ENCODE measurements around the gene DPH1.
A peak's percentile ranks its signal among the peaks of the same experiment; 100 is the strongest.

The DPH1 gene

GRCh38 chr17:2062571-2063183, 32.7 kb downstream of the DPH1 start:
- DNase-seq (ENCODE audit: low spot score) = no peak

- no peak for DNase-seq (ENCODE audit: low spot score)
These were observed 33.6 kb downstream of the DPH1 start for GRCh38 chr17:2063261-2064146.

- DNase-seq (ENCODE audit: low spot score) = no peak
These were observed 34.2 kb downstream of the DPH1 start for GRCh38 chr17:2064147-2064489.

GRCh38 chr17:2064520-2064971, 34.6 kb downstream of the DPH1 start:
- DNase-seq (ENCODE audit: low spot score) = no peak

DNA sequence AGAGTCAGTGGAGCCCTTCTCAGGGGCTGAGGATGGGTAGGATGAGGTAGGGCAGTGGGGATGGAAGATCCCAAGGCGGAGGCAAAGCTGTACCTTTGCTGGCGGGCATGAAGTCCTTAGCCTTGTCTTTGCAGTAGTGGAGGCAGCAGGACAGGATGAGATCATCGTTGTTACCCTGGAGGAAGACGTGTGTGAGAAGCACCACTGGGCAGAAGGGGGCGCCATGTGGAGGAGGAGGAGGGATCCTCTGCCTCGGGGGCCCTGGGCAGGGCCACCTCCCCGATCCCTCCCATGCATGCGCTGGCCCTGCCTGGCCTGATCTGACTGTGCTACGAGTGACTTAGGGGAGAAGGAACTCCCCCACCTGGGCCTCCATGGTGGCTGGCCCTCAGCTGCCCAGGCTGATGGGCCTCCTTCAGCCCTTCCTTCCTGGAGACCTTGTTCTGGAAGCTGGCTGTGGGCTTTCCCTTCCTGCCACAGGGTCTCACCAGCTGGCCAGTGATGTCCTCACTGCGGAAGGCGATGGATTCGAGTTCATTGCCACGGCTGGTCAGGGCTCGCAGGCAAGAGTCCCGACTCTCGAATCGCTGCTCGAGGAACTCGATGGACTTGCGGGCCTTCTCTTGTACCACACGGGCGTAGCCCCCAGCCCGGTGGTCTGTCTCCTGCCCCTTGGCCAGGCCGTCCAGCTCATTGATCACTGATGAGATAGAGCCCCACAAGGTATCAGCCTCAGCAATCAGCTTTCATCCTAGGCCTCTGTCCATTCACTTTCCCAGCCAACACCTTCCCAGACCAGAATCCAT, 35.2 kb downstream of the DPH1 start:
- DNase-seq (ENCODE audit: low spot score) = peak; percentile 38

- DNase-seq (ENCODE audit: low spot score) = no peak
These were observed 36.0 kb downstream of the DPH1 start for GRCh38 chr17:2065949-2066400.

DNA sequence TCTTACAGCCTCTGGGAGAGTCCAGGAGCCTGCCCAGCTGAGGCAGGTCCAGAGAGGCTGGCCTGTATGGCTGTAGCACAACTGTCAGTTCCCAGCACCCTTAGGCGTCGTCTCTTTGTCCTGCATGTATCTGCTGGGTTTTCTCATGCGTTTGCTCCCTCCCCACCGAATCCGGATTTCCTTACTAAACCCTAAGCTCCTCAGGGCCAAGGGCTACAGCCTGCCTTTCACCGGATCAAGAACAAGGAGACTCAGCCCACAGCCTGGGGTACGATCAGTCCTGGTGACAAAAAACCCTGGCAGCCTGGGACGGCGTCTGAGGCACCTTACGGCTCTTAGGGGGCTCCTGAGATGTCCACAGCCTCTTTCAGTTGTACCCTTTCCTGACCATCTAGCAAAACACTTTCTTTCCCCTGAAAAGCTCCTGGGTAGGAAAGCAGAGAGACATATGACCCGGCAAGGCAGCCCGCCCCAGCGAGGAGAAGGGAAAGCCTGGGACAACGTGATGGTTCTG, 37.2 kb downstream of the DPH1 start:
- no peak for DNase-seq (ENCODE audit: low spot score)

GRCh38 chr17:2067608-2068024, 37.7 kb downstream of the DPH1 start:
- no peak for DNase-seq (ENCODE audit: low spot score)

DNA sequence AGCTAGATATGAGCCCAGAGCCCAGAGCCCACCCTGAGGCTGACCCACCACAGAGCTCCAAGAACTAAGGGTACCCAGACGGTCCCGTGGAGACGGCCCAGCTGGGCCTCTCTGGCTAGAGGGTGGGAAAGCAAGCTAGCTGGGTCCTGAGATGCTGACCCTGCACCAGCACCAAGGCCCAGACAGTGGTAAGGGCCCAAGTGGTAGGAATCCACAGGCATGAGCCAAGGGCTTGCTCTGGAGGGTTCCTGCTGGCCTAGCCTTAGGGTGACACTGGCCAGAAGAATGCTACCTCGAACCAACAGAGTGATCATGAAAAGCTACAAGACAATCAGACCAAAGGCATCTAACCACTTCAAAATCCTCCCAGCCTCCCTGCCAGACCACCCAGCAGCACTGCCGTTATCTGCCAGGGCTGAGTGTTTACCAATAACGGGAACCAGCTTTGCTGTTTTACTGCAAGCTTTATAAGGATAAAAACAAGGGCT, 38.1 kb downstream of the DPH1 start:
- DNase-seq (ENCODE audit: low spot score) = no peak

- DNase-seq (ENCODE audit: low spot score) = no peak
These were observed 38.6 kb downstream of the DPH1 start for GRCh38 chr17:2068519-2069051.

DNA sequence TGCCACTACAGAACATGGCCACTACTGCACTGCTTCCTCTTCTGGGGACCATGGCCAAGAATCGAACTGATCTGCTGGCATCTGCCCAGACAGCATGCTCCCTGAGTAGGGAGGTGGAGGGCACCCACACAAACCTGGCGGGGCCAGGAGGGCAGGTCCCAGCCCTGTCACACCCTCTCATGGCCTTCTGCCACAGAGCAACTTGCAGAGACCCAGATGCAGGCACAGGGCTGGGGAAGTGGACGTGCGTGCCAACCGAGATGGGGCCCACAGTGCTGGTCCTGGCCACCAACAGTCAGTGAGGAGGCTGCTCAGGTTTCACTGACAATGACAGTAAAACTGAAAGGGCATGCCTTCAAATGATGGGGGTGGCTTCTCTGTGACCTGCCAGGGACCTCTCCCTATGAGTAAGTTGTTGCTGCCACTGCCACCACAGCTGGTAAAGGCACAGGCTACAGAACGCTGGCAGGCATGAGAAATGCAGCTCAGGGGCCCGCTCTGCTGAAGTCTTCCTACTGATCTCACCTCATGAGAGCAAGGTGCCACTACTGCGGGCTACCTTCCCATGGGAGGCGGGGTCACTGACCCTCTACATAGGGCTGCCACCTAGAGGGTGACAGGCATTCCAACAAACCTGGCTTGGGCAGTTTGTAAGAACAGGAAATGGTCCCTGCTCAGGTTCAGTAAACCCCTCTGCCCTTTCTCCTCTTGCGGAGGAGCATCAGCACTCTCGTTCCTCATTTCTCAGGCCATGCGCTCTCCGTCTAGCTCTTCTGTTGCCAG, 40.5 kb downstream of the DPH1 start:
- DNase-seq (ENCODE audit: low spot score) = peak; percentile 38

DNA sequence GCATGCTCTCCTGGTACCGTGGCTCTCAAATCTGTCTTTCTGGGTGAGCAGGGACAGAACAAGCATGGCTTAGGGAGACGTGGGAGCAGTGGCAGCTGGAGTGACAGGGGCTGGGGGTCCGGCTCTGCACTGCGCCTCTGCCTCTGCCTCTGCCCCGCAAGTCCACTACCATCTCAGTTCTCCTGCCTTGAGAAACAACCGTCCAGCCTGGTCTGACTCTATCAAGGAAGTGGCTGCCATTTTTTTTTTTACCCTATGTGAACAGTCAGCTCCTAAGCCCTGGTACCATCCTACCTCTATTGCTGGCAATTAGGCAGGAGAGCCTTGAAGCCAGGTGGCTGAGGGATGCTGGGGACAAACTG, 41.1 kb downstream of the DPH1 start:
- DNase-seq (ENCODE audit: low spot score) = no peak

DNA sequence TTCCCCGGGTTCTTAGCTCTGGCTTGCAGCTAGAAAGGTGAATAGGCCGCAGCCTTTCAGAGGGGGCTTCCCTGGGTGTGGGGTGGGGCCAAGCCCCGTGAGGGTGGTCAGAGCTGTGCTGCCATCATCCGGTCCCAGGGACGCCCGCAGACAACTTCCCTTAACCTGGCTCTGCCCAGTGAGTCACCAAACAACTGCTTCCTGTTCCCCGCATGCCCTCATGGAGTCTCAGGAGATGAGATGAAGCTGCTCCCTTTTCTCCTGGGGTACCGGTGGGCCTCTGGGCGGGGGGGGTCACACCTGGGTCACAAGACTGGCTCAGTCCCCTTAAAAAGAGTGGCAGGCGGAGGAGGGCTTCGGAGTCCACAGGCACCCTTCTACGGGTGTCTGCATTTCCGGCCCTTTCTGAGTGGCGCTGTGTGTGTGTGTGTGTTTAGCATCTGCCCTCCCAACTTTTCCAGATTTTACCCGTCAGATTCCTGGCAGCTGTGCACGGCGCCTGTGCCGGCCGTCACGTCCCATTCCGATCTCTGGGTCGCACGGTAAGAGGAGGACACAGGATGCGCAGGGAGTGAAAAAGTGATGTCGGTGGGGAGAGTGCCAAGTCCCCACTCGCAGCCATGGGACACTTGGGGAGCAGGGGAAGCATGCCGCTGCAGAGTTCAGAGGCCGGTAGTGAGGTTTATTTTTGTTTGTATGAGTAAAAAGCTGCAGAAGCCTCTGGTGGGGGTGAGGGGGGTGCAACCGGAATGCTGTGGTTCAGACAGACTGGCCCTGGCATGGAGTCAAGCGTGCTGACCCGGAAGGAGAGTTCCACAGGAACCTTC, 41.7 kb downstream of the DPH1 start:
- DNase-seq (ENCODE audit: low spot score) = no peak

DNA sequence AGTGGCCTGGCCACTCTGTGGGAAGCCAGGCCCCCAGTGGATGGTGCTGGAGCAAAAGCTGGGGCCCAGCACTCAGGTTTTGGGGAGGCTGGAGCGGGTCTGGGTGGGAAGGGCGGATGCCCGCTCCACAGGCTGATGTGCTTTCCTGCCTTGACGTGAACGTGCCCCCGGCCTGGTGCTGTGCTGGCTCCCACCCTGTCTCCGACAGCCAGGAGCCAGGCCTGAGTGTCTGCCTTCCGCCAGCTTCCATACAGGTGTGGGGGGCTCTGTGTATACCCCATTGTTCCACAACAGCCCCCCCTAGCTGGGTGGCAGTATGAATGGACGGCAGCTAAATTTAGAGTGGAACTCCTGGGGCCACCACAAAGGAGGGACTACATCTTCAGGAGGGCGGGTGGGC, 45.0 kb downstream of the DPH1 start:
- no peak for DNase-seq (ENCODE audit: low spot score)

DNA sequence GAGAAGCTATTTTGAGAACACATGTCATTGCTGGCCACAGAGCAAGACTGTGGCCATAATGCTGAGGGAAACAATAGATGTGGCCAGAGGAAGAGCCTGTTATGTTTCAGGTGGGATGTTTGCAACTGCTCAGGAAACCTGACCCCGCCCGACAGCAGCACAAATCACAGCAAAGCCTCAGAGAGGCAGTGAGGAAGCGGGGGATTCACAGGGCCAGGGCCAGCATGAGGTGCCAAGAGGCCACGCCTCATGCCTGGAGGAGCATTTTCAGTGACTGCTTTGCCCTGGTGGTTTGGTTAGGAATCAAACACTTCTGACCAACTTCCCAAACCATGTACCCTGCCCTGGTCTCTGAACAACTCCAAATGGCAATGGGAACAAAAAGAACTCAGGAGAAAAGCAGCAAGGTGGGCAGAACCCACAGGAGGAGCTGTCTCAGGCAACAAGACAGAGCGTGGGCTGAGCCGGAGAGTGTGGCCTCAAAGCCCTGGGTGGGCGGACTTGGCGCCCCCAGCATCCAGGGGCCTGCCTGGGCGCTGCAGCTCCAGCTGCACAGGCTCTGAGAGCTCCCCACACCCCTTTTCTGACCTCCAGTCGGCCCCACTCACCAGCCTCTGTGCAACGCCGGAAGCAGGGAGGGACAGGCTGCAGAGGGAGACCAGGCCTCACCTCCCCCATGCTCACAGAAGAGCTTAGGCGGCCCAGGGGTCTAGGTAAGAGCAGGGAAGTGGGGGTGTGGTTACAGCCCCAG, 45.6 kb downstream of the DPH1 start:
- DNase-seq (ENCODE audit: low spot score) = no peak

DNA sequence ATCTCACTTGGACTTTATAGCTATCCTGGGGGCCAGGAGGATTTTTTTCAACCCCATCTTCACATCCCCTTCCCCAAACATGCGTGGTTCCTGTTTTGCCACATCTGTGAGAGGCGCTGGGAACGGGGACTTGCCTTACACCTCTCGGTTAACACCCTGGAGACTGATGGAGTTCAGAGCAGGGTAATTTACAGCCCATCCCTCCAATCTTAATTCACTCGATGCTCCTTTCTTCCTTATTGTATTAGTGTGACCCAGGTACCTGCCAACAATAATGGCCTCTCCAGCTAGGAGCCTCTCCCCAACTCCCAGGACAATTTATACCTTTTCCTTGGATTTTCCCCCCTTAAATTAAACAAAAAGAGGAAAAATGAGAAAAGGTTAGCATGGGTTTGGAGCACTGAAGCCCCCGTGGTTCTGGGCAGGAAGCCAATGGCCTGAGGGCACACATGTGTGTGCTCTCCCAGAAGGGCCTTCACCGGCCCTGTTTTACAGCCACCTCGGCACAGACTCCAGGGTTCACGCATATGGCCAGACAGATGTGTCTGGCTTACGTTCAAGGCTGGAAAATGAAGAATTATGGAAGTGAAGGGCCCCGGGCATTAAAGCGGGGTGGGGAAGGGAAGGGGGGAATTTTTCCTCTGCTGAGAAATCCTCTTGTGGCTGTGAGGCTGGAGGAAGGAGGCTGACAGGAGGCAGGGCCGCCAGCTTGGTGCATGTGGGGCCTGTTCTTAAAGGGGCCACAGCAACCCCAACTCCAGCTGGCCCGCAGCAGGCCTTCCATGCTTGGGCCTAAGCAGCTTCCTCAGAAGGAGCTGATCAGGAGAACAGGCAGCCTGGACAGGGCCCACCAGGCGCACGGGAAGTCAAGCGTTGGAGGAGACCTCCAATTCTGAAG, 46.4 kb downstream of the DPH1 start:
- no peak for DNase-seq (ENCODE audit: low spot score)

- DNase-seq (ENCODE audit: low spot score) = no peak
These were observed 47.1 kb downstream of the DPH1 start for GRCh38 chr17:2077040-2077439.

- no peak for DNase-seq (ENCODE audit: low spot score)
These were observed 51.6 kb downstream of the DPH1 start for GRCh38 chr17:2081564-2081963.

Data from CD4-positive, alpha-beta T cell treated with Interleukin-15 for 4 hours (primary cell).